HG02943 (cell line): ENCODE measurements around the gene TMEM235.
"Not testable (repeated sequence)": the region's sequence is repeated elsewhere in the genome, so short reads cannot be mapped to it uniquely, and the experiment has no call there.

Source experiments
- ATAC-seq: cut with Tn5 transposase; IDR thresholded peaks from one replicate; pipeline ENCODE4 v1.9.1; 2021; ENCODE audit warnings: mild to moderate bottlenecking, low read depth, moderate library complexity; ENCODE audit not compliant: unreplicated experiment

The TMEM235 gene

DNA sequence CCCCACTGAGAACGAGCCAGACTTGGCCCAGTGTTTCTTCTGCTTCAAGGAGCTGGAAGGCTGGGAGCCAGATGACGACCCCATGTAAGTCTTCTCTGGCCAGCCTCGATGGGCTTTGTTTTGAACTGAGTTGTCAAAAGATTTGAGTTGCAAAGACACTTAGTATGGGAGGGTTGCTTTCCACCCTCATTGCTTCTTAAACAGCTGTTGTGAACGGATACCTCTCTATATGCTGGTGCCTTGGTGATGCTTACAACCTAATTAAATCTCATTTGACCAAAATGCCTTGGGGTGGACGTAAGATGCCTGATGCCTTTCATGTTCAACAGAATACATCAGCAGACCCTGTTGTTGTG lies 16.7 kb upstream of the TMEM235 start:
- no peak for ATAC-seq

DNA sequence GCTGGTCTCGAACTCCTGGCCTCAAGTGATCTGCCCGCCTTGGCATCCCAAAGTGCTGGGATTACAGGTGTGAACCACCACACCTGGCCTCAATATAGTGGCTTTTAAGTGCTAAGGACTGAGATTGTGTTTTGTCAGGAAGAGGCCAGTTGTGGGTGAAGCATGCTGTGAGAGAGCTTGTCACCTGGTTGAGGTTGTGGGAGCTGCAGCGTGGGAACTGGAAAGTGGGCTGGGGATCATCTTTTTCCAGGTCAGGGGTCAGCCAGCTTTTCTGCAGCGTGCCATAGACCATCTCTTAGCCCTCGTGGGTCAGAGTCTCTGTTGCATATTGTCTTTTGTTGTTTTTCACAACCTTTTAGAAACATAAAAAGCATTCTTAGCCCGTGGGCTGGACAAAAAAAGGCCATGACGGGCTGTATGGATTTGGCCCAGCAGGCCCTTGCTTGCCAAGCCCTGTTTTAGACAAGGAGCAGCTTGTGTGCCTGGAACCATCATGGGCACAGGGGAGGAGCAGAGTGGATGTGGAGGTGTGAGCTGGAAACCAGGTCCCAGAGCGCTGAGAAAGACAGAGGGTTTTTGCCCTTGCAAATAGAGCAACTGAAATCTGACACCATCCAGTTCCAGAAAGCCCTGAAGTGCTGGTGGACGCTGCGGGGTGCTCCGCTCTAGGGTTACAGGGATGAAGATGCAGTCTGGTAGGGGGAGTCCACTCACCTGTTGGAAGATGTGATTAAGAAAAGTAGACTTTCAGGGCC lies 11.9 kb upstream of the TMEM235 start:
- no peak for ATAC-seq

DNA sequence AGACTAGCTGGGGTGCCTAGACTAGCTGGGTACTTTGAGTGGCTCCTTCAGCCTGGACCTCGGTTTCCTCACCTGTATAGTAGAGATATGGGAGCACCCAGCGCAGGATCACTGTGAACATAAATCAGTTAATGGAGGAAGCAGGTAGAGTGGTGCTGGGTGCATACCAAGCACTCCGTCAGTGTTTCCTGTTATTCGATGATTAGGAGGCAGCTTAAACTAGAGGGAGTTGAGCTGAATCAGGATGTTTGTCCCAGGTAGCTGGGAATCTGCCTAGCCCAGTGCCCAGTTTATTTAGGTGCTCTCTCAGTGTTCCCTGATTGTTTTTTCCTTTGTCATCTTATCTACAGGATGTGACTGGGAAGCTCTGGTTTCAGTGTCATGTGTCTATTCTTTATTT lies 8.4 kb upstream of the TMEM235 start:
- ATAC-seq, result no peak

DNA sequence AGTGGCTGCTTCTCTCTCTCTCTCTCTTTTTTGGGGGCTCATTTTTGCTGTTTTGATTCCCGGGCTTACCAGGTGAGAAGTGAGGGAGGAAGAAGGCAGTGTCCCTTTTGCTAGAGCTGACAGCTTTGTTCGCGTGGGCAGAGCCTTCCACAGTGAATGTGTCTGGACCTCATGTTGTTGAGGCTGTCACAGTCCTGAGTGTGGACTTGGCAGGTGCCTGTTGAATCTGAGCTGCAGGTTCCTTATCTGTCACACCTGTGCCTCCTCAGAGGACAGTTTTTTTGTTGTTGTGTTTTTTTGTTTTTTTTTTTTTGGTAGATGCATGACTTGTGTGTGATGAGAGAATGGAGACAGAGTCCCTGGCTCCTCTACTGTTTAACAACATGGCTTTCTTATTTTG lies 7.7 kb upstream of the TMEM235 start:
- ATAC-seq, result no peak

DNA sequence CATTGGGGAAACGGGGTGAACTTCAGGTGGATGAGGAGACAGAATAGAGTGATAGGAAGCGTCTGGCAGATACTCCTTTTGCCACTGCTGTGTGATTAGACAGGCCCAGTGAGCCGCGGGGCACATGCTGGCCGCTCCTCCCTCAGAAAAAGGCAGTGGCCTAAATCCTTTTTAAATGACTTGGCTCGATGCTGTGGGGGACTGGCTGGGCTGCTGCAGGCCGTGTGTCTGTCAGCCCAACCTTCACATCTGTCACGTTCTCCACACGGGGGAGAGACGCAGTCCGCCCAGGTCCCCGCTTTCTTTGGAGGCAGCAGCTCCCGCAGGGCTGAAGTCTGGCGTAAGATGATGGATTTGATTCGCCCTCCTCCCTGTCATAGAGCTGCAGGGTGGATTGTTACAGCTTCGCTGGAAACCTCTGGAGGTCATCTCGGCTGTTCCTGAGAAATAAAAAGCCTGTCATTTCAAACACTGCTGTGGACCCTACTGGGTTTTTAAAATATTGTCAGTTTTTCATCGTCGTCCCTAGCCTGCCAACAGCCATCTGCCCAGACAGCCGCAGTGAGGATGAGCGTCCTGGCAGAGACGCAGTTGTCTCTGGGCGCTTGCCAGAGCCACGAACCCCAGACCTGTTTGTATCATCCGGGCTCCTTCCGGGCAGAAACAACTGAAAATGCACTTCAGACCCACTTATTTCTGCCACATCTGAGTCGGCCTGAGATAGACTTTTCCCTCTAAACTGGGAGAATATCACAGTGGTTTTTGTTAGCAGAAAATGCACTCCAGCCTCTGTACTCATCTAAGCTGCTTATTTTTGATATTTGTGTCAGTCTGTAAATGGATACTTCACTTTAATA lies 7.0 kb upstream of the TMEM235 start:
- ATAC-seq, result no peak

DNA sequence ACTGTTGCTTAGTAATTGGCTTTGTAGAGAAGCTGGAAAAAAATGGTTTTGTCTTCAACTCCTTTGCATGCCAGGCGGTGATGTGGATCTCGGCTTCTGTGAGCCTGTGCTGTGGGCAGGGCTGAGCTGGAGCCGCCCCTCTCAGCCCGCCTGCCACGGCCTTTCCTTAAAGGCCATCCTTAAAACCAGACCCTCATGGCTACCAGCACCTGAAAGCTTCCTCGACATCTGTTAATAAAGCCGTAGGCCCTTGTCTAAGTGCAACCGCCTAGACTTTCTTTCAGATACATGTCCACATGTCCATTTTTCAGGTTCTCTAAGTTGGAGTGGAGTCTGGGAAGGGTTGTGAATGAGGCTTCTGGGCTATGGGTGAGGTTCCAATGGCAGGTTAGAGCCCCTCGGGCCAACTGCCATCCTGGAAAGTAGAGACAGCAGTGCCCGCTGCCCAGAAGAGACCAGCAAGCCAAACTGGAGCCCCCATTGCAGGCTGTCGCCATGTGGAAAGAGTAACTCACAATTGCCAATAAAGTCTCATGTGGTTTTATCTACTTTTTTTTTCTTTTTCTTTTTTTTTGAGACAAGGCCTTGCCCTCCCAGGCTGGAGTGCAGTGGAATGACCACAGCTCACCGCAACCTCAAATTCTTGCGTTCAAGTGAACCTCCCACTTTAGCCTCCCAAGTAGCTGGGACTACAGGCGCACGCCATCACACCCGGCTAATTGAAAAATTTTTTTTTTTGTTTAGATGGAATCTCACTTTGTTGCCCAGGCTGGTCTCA lies 6.2 kb upstream of the TMEM235 start:
- ATAC-seq, result no peak

DNA sequence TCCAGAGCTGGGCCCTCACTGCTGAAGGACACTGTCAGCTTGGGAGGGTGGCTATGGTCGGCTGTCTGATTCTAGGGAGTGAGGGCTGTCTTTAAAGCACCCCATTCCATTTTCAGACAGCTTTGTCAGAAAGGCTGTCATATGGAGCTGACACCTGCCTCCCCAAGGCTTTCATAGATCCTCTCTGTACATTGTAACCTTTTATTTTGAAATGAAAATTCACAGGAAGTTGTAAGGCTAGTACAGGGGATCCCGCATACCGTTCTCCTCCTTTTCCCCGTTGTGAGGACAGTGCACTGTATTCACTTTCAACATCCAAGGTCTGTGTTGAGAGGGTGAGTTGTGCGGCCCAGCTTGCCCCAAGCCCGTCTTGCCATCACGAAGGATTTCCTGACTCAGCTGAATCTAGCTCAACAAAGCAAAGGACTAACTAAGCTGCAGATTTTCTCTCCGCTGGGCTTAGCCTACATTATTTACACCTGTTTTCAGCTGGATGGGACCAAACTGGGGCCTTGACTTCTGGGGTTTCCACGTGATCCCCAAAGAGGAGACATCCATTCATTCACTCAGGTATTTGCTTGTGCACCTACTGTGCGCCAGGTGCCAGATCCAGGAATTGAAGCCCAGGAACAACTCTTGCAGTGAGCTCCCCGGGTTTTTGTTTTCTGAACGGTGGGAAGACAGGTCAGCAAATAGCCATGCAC lies 5.2 kb upstream of the TMEM235 start:
- ATAC-seq, result no peak

DNA sequence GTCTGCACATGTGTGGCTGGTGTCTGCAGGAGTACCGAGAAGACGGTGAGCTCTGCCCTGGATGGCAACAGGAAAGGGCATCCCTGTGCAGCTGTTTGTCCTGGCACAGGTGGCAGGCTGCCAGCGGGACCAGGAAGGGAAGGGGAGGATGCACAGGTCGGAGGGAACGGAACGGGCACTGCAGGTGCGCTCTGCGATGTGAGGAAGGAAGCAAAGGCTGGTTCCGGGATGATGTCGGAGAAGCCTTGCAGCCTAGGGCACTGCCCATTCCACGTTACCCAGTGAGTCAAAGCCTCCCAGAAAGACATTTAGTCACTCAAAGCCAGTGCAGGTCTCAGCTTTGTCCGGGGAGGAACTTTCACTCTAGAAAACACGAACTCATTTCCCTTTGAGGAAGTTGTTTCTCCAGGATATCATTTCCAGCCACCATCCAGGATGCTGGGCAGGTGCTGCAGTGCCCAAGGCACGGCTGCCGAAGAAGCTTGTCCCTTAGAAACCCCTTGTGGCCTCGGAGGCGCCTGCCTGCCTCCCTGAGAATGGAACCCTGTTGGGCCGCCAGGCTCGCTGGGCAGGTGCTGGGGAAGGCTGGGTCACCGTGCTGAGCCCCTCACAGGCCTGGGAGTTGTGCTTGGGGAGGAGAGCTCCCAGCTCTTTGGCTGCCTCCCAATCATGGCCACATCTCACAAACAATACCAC lies 4.5 kb upstream of the TMEM235 start:
- no peak for ATAC-seq

DNA sequence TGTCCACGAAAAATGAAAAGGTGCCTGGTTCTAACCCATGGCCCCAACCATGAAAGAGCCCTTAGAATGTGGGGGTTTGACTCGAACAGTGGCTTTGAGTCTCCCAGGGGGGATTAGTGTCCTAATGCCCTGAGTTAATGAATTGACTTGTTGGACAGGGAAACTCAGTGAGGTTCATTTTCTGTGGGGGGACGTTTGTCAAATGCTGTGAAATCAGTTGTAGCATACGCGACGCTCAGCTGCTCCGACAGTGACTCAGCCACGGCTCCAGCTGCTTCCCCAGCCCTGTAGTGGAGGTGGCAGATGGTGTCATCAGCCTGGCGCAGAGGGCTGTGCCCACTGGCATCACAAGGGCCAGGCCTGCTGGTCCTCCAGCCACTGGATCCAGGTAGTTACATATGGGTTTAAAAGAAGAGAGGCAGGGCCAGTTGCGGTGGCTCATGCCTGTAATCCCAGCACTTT lies 3.9 kb upstream of the TMEM235 start:
- no peak for ATAC-seq

DNA sequence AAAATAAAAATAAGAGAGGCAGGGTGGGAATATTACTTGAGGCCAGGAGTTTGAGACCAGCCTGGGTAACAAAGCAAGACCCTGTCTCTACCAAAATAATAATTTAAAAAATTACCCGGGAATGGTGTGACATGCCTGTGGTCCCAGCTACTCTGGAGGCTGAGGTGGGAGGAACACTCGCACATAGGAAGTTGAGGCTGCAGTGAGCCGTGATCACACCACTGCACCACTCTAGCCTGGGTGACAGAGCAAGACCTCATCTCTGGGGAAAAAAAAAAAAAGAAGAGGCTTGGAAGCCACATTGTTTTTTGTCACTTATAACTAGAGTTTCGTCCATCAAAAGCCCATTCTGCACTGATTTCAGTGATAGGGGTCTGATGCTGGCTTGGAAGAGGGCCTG lies 3.3 kb upstream of the TMEM235 start:
- no peak for ATAC-seq

DNA sequence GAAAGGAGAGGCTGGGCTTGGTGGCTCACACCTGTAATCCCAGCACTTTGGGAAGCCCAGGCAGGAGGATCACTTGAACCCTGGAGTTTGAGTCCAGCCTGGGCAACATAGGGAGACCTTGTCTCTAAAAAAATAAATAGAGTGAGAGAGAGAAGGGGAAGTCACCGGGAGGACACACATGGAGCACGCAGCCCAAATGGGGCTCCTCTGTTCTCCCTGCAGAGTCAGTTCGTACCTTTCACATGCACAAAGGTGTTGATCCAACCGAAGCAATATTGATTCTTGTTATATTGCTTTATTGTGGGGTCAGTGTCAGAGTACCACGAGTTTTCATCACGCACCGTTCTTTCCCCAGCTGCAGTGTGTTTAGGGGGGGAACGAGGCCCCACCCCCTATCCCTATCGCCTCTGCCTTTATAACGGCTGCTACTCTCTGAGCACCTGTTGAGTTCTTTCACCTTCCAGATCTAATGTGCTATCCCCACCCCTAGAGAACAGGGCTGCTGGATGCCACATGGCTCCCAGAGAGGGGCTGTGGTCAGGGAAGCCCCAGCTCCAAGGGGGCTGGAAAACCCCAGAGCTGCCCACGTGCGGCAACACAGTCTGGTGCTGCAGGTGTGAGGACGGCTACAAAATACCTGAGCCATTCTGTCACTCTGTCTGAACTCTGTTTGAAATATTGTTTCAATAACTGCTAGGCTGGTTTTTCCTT lies 1.0 kb upstream of the TMEM235 start:
- ATAC-seq, result no peak

DNA sequence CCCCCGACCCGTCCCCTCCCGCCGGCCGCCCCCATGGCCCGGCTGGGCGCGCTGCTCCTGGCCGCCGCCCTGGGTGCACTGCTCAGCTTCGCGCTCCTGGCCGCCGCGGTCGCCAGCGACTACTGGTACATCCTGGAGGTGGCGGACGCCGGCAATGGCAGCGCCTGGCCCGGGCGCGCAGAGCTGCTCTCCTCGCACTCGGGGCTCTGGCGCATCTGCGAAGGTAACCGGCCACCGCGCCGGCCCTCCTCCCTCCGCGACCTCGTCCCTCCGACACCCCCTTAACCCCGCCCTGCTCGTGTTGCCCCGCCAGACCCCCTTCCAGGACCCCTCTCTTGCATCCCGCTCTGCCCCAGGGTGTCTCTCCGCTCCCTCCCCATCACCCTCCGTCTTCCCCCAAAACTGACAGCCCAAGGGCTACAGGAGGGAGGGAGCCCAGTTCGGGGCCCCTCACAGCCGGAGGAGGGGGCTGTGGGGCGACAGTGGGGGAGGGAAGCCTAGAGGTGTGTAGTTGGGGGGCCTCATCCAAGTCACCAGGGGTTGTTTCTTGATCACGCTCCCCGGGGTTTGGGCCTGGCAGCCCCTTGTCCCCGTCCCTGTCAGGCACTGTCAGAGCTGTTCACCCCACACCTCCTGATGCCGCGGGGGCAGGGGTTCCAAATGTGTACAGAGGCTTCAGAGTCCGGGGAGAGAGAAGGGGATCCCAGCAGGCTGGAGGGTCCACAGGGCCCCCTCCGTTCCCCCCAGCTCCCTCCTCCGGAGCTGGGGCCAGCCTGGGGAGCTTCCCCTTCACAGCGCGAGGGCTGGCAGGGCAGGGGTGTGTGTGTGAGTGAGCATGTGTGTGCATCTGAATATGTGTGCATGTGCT lies 794 bp downstream of the TMEM235 start:
- no peak for ATAC-seq

DNA sequence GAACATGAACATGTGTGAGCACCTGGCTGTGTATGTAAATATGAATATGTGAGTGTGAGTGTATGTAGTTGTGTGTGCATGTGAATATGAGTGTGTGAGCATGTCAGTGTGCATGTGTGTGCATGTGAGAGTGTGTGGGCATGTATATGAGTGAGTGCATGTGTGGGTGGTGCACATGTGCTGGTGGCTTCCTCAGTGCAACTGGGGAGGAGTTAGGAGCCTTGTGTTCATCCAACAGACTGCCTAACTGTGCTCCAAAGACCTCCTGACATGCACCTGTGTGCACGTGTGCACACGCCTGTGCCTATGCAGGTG lies 1.4 kb downstream of the TMEM235 start:
- no peak for ATAC-seq

DNA sequence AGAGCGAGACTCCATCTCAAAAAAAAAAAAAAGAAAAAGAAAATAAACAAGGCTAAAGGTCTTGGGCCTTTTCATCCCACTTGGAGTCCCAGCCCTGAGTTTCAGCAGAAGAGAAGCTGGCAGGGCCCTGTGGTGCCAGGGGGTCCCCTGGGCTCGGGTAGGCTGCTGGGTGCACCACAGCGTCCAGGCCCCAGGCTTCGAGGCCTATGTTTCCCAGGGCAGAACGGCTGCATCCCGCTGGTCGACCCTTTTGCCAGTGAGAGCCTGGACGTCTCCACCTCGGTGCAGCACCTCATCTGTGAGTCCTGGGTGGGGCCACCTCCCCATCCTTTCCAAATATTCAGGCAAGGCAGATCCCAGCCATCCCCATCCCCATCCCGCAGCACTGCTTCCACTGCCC lies 2.2 kb downstream of the TMEM235 start:
- no peak for ATAC-seq

DNA sequence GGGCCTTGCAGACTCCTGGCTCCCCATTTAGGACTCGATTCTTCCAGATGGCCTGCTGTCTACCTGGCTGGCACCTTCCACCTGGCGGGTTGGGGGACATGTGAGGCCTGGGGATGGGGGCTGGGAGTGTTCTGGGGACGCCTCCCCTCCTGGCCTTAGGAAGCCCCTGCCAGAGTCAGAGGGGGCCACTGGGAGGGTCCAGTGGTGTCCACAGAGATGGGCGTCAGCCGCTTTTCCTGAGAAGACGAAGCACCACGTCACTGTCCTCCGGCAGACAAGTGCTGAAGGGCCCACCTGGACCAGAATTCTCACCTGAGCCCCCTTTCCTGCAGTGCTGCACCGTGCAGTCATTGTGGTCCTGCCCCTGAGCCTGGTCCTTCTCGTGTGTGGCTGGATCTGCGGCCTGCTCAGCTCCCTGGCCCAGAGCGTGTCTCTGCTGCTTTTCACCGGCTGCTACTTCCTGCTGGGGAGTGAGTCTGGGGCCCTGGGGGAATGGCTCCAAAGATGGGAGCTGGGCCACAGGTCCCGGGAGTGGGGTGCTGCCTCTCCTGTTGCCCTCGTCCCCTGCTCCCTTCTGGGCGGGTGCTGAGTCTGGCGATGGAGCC lies 2.9 kb downstream of the TMEM235 start:
- no peak for ATAC-seq

DNA sequence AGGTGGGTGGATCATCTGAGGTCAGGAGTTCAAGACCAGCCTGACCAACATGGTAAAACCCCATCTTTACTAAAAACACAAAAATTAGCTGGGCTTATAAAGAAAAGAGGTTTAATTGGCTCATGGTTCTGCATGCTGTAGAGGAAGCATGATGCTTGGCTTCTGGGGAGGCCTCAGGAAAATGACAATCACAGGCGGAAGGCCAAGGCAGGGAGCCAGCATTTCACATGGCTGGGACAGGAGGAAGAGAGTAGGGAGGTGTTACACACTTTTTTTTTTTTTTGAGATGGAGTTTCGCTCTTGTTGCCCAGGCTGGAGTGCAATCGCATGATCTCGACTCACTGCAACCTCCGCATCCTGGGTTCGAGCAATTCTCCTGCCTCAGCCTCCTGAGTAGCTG lies 3.6 kb downstream of the TMEM235 start:
- ATAC-seq, result not testable (repeated sequence)

DNA sequence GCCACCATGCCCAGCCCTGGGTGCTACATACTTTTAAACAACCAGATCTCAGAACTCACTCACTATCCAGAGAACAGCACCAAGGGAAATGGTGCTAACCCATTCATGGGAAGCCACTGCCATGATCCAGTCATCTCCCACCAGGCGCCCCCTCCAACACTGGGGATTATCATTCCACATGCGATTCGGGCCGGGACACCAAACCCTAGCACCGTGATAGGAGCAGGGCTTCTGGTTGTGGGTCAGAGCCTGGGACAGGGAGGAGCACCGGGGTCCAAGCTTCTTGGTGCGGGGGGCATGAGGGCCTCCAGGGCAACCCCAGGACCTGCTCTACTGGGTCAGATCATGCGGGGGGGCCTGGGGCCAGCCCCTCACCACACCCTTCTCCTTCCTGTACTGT lies 4.5 kb downstream of the TMEM235 start:
- ATAC-seq, result no peak
